PFSK-1 (cell line): ENCODE data around the gene PCSK5.

ENCODE experiments used
- FOXP2 ChIP-seq: optimal IDR thresholded peaks from 2 replicates; pipeline ENCODE3; 2011; ENCODE audit warnings: borderline replicate concordance, control low read depth, inconsistent platforms; ENCODE audit not compliant: insufficient read depth; ENCODE audit errors: extremely low read length, extremely low read depth
- REST ChIP-seq, 2 experiments: IDR thresholded peaks; 2 replicates each; pipeline versions ENCODE4 v1.6.1 to v1.8.0; 2011 to 2012; ENCODE audit warnings: low read depth in 2 of 2, low read length in 2 of 2, control low read depth in 1 of 2, inconsistent platforms in 1 of 2, mild to moderate bottlenecking in 1 of 2, moderate library complexity in 1 of 2; ENCODE audit not compliant: insufficient read depth in 1 of 2
- TAF1 ChIP-seq: IDR thresholded peaks from 2 replicates; pipeline ENCODE4 v1.6.1; 2012; ENCODE audit warnings: low read length, control low read depth, borderline replicate concordance; ENCODE audit not compliant: insufficient read depth

GRCh38 chr9:76373784-76374474 is 483.5 kb downstream of the PCSK5 start:
- TF ChIP-seq TAF1 (no peak), FOXP2 (no peak), REST (IDR thresholded peaks at IDR 0.05; ENCODE audit: insufficient read depth in 1 of 2, low read depth in 2 of 2, low read length in 2 of 2) (no peak)
